IPS-11a (cell line): Measurements from ENCODE around the gene REEP6.
"Not testable (repeated sequence)": the region's sequence is repeated elsewhere in the genome, so short reads cannot be mapped to it uniquely, and the experiment has no call there.

Experiments used
- H3K4me3 ChIP-seq: one replicate; pipeline ENCODE4 v1.5.1; 2013; ENCODE audit warnings: low read depth, low read length, control low read depth

Gene REEP6

DNA sequence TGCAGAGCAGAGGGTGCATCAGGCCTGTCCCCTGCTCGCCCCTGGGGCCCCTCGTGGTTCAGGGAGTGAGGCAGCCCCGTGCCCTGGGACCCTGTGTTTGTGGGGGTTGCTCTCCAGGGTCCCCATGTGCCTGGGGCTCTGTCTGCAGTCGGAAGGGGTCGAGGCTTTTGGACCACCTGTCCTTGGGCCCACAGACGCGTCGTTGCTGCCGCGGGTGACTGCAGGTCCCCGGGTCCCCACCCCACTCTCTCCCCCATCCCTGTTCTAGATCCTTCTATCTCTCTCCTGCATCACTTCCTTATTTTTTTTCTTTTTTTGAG, 2.7 kb upstream of the REEP6 start:
- no peak overlapping the region for H3K4me3 ChIP-seq

DNA sequence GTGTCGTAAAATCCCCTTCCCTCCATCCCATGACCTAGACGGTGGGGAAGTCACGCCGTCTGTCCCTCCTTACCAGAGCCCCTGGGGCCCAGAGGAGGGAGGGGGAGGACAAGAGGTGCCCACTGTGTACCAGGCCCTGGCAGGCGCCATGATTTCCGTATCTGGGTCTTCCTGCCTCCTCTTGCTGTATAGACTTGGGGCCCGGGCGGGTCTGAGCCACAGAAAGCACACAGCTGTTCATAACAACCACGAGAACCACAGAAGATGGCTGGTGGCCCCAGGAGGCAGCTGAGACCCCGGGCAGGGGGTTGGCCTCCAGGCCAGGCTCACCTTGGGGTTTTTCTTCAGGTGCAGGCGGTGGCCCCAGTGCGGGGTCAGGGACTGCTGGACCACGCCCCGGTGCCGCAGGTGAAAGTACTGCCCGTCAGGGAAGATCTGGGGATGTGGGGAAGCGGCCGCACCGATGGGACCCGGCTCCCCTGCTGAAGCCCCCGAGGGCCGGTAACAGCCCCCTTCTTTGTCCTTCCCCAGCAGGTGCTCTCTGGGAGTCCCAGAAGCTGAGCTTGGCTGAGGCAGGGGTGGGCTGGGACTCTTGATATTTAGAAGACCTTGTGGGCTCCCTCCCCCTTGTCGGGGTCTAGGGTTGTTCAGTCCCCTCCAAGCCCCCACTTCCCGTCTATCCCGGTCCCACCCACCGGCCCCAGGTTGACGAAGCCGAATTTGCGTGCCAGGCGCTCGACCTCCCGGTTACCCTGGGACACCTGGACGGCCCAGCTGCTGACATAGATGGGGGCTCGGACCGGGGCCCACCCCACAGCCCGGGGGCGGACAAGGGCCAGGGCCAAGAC, 1.3 kb upstream of the REEP6 start:
- peak overlapping the region; percentile 59 for H3K4me3 ChIP-seq

DNA sequence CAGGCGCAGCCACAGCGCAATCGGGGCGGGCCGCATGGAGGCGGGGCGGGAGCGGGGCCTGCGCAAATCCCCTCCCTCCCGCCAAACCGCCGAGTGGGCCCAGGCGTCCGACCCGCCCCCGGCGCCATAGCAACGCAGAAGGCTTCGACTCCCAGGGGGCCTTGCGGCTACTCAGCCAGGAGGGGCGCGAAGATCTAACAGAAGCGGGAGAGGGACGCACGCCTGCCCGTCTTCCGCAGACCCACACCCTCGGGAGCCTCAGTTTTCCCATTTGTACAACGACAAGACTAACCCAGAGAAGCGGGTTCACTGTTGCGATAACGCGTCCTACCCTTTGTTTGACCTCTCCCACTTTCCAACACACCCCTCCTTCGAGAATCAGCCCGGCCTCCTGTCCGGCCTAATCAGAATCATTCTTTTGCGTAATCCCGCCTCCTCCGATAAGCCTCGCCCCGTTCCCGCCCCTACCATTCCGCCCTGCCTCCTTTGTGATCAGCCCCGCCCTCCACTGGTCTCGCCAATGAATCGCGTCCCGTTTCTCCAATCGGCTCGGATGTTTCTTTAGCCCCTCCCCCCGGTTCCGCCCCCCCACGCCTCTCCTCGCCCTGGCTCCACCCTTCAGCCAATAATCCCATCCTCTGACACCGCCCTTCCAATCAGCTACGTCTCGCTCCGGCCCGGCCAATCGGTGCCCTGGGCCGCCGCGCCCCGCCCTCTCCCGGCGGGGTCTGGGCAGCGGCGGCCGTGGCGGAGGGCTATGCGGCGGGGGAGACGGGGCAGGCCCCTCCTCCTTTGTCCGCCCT, 469 bp upstream of the REEP6 start, which contains the start of gene PCSK4:
Gene PCSK4, minus strand, starts transcription at position 40 of the 803 bp plus-strand sequence. Its CDS starts 4 bp downstream, at position 36.
- H3K4me3 ChIP-seq, result peak within 1 kb of the TSS; percentile 59

DNA sequence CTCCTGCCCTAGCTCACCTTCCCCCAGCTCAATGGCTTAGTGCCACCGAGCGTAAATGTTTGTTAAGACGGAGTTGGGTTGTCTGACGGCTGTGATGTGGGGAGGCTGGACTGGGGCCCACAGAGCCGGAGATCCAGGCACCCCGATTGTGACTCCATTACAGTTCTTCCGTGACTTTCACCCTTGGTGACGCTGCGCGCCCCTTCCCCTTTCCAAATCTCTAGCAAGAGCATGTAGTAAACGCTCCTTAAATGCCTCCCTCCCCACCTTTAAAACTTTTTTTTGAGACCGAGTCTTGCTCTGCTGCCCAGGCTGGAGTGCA, 829 bp downstream of the REEP6 start:
- peak overlapping the region; percentile 57 for H3K4me3 ChIP-seq

DNA sequence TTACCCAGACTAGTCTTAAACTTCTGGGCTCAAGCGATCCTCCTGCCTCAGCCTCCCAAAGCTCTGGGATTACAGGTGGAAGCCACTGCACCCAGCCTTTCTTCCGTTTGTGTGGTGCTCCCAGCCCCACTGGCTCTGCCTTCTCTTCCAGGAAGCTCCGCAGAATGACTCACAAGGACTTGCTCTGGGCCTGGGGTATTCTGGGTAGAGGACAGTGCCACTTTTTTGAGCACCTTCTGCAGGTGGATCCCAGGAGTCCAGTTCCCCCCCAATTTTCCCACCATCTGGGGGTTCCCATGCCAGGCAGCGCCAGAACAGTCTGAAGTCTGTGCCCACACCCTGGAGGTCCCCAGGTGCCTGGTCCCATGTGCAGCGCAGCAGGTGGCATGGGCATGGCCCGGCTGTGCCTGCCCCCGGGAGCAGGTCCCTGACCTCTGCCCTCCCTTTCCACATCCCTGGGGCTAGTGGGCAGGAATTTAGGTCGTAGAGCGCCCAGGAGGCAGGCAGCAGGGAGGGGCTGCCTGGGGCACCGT, 1.6 kb downstream of the REEP6 start:
- H3K4me3 ChIP-seq, result no peak overlapping the region

DNA sequence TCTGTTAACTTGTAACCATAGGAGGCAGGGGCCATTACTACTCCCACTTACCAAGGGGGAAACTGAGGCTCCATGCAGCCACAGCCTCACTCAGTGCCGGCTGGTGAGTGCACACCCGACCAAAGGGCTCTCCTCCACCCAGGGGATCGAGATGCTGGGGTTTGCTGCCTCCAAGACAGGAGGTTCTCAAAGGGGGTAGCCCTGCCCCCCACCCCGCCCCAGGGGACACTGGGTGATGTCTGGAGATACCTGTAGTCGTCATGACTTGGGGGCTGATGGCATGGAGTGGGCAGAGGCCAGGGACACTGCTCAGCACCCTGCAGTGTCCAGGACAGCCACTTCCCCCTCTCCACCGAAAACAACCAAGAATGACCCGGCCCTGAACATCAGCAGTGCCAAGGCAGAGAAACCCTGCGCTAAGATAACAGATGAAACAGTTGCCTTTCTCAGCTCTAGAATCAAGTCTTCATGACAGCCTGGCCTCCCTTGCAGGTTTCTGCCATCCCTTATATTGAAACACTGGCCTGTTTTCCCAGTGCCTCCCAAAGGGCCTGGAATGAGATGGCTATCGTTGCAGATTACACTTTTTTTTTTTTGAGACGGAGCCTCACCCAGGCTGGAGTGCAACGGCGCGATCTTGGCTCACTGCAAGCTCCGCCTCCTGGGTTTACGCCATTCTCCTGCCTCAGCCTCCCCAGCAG, 3.3 kb downstream of the REEP6 start:
- no peak overlapping the region for H3K4me3 ChIP-seq

DNA sequence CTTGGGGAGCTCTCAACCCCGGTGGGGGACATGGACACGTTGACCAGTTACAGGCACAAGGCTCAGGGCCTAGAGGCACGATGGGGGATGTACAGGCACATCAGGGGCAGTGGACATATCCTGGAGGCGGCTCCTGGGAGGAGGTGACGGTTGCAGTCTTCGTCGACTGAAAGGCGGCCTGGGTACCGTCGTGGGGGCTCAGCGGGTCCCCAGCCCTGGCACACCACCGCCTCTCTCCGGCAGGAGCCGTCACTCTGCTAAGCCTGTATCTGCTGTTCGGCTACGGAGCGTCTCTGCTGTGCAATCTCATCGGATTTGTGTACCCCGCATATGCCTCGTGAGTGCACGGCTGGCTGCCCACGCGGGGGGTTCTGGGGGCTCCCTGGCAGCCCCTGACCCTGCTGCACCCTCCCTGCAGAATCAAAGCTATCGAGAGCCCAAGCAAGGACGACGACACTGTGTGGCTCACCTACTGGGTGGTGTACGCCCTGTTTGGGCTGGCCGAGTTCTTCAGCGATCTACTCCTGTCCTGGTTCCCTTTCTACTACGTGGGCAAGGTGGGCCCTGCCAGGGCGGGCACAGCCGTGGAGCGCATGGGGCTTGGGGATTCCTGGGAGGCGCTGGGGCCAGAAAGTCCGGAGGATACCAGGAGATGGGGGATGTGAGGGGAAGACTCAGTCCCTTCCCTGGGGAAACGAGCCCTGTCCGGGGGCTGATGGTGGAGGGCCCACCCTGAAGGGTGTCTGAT, 4.2 kb downstream of the REEP6 start:
- no peak overlapping the region for H3K4me3 ChIP-seq

DNA sequence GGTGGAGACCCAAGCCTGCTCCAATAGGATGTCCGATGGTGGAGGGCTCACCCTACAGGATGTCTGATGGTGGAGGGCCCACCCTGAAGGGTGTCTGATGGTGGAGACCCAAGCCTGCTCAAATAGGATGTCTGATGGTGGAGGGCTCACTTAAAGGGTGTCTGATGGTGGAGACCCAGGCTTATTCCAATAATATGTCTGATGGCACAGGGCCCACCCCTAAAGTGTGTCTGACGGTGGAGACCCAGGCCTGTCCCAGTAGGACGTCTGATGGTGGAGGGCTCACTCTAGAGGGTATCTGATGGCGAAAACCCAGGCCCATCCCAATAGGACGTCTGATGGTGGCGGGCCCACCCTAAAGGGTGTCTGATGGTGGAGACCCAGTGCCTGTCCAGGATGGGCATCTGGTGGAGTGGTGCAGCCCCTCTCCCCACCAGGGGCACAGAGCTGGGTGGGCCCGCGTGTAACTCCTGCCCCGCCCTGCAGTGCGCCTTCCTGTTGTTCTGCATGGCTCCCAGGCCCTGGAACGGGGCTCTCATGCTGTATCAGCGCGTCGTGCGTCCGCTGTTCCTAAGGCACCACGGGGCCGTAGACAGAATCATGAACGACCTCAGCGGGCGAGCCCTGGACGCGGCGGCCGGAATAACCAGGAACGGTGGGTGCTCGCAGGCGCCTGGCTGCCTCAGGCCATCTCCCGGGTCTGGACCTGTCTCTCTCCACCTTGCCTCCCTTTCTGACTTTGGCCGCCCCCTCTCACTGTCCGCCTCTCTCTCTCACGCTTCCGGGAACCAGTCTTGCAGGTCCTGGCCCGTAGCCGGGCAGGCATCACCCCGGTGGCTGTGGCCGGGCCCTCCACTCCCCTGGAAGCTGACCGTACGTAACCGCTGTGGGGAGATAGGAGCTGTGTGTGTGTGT, 5.1 kb downstream of the REEP6 start:
- H3K4me3 ChIP-seq, result no peak overlapping the region

DNA sequence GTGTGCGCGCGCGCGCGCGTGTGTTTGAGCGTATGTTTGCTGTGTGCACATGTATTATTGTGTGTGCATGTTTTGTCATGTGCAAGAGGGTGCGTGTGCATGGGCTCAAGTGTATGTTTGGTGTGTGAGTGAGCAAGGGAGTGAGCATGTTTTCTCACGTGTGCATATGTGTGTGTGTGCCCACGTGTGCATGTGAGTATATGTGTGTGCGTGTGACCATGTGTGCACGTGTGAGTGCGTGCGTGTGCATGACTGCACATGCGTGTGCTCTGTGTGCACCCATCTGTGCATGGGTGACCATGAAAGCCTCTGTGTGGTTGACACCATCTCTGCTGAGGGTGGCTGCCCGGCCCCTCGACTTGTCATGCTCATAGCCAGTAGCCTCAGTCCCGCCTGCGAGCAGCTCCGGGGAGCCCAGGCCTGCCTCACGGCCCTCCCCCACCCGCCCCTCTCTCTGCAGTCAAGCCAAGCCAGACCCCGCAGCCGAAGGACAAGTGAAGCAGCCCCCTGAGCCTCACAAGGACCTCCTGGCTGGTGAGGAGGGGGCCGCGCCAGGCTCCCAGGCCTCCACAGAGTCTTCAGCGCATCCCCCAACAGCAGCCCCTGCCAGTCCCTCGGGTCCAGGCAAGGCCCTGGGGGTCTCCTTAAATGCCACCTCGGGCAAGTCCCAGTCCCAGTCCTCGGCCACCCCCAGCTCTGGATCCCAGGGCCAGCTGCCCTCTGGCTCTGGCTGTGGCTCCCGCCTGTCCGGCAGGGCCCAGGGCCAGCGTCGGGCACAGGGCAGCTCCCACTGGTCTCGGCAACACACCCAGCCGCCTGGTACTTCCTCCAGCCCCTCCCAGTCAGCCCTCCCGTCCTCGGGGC, 6.0 kb downstream of the REEP6 start:
- H3K4me3 ChIP-seq, result no peak overlapping the region

DNA sequence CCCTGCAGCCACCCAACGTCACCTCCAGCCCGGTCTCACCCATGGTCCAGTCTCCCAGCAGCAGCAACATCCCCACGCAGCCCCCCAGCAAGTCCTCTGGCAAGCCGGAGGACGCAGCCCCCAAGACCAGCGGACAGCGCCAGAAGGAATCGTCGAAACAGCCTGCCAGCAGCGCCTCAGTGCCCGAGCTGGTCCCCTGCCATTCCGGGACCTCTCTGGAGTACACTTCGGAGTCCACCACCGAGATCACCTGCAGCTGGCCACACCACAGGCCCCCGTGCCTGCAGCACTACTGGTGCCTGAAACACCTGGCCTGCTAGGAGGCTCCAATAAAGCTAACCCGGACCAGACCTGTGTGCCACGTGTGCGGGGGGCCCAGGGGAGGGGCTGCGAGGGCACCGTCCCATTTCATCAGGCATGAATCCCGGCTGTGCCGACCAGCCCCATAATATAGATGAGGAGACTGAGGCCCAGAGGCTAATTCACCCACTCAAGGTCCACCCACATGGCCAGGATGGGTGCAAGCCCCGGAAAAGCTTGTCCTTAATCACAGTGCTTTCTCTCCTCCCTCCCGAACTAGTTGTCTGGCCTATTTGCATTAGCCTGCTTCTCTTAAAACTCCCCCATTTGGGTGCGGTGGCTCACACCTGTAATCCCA, 6.7 kb downstream of the REEP6 start:
- no peak overlapping the region for H3K4me3 ChIP-seq

DNA sequence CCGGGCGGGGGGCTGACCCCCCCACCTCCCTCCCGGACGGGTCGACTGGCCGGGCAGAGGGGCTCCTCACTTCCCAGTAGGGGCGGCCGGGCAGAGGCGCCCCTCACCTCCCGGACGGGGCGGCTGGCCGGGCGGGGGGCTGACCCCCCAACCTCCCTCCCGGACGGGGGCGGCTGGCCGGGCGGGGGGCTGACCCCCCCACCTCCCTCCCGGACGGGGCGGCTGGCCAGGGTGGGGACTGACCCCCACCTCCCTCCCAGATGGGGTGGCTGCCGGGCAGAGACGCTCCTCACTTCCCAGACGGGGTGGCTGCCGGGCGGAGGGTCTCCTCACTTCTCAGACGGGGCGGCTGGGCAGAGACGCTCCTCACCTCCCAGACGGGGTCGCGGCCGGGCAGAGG, 8.2 kb downstream of the REEP6 start:
- H3K4me3 ChIP-seq, result not testable (repeated sequence)

DNA sequence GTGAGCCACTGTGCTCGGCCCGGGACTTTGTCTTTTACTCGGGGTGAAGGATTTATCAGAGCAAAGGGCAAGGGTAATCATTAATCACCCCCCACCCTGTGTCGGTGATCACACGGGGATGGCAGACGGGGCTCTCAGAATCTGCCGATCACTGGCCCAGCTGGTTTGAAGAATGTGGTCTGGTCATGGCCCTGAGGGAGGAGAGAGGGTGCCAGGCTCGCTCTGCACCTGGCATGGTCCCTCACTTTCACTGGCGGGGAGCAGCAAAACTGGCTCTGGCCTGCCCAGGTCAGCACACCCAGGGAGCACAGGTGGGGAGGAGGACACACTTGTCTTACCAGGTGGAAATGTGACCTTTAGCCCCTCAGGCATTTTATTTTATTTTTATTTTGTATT, 10.2 kb downstream of the REEP6 start:
- no peak overlapping the region for H3K4me3 ChIP-seq

DNA sequence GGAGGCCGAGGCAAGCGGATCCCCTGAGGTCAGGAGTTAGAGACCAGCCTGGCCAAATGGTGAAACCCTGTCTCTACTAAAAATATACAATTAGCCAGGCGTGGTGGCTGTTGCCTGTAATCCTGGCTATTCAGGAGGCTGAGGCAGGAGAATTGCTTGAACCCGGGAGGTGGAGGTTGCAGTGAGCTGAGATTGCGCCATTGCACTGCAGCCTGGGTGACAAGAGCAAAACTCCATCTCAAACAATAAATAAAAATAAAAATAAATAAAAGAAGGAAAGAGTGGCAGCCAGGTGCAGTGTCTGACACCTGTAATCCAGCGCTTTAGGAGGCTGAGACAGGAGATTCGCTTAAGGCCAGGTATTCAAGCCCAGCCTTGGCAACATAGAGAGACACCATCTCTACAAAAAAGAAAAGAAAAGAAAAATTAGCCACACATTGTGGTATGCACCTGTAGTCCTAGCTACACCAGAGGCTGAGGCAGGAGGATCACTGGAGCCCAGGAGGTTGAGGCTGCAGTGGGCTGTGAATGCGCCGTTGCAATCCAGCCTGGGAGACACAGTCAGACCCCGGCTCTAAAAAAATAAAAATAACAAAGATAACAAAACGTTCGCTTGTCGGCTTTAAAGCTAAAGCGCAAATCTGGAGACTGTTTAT, 11.6 kb downstream of the REEP6 start:
- no peak overlapping the region for H3K4me3 ChIP-seq

DNA sequence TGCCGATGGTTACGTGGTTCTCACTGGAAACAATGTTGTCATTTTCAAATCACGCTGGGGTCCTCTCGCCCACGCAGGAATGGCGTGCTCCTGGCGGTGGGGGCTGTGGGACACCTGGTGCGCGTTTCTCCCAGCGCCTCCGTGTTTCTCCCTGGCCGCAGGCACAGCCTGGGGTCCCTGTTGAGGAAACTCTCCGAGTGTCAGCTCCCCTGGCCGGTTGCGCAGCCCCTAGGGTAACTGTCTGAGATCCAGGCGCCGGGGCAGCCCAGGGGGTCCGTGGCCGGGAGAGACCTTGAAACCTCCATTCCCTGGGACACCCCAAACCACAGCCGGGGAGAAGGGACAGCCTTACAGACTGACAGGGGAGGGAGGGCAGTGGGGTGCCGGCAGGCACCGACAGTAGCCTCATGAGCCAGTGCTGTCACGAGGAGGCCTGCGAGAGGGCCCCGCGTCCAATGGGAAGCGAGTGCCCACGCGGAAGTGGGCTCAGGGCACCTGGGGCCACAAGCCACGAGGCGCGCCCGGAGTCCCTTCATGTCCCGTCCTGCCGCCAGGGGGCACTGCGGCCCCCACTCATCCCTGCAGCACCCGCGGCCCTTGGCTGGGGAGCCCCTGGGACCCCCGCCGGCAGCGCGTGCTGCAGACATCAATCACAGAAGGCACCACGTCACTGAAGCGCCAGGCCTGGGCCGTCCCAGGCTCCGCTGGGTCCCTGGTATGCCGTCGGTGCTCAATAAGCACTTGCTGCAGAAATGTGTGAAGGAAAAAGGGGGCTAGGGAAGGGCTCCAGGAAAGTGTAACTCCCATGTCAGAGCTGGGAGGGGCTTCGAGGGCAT, 12.3 kb downstream of the REEP6 start:
- H3K4me3 ChIP-seq, result peak overlapping the region; percentile 1

DNA sequence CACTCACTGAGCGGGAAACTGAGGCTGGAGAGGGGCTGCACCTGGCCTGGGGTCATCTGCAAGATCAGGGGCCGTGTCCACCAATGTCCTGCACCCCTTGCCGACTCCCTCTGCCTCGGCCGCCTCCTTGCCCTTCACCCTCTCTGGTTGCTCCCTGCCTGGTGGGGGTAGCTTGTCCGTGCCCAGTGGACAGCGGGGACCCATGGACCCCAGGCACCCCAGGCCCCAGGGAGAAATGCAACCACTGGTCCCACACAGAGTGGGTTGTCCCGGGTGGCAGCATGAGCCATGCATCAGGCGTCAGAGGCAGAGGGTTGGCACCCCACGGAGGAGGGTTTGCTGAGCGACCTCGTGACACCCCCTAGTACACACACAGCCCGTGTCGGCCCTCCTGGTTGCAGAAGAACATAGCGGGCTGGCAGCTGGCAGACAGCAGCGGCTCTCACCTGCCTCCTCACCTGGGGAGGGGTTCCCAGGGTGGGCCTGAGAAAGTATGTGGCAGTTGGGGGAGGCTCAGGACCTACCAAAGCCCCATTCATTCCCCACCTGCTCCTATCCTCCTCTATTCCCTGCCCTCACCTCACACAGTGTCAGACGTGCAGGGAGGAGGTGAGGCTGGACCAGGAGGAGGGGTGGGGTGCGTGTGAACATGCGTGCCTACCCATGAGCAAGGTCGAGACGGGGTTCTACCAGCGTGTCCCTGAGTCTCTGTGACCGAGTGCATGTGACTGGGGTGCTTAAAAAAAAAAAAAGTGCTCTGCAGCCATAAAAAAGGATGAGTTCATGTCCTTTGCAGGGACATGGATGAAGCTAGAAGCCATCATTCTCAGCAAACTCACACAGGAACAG, 13.2 kb downstream of the REEP6 start:
- H3K4me3 ChIP-seq, result peak overlapping the region; percentile 1

DNA sequence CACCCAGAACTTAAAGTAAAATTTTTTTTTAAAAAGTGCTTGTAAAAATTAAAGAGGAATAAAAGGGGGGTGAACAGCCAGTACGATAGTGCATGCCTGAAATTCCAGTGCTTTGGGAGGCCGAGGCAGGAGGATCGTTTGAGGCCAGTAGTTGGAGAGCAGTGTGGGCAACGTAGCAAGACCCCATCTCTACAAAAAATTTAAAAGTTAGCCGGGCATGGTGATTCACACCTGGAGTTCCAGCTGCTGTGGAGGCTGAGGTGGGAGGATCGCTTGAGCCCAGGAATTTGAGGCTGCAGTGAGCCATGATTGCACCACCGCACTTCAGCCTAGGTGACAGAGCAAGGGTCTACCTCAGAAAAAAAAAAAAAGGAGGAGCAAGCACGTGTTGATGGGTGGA, 14.0 kb downstream of the REEP6 start:
- no peak overlapping the region for H3K4me3 ChIP-seq
